HG02759 (cell line): ENCODE measurements around the gene CELF4.
"Not testable (repeated sequence)": the region's sequence is repeated elsewhere in the genome, so short reads cannot be mapped to it uniquely, and the experiment has no call there.

Experiments
- ATAC-seq: cut with Tn5 transposase; IDR thresholded peaks from one replicate; pipeline ENCODE4 v1.9.1; 2021; ENCODE audit warnings: mild to moderate bottlenecking, moderate library complexity; ENCODE audit not compliant: unreplicated experiment

The CELF4 gene

DNA sequence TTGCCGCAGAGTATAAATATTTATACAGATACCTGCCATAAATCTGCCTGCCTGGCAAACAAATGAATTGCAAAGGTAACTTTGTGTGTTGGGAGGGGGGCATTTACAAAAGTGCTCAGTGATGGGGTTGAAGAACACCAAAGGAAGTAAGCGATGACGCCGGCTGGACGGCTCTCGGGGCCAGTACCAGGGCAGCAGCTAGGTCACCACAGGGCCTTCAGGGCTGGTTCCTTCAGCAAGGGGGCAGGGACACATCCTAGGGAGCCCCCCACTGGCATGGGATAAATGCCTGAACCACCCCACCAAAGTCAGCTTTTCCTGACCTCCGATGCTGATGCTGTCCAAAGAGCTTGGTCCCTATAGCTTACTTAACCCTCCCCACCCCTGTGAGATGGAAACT lies 190.4 kb downstream of the CELF4 start:
- no peak for ATAC-seq

GRCh38 chr18:37368110-37368954 lies 197.3 kb downstream of the CELF4 start:
- ATAC-seq, result no peak

DNA sequence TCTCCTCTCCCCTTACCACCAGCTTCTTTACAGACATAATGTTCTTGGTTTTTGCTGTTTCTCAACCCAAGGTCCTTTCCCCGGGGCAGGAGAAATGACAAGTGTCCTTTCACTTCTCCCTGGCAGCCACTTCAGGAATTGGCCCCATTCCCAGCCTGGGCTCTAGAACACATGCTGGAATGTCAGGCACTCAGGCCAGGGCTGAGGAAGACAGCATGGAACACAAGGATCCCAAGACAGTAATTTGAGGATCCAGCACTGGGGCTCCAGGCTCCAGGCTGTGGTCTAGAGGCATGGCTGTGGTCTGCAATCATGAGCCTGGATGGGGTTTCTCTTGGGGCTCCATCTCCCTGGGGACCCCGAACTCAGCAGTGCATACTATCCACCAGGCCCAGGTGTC lies 201.4 kb downstream of the CELF4 start:
- no peak for ATAC-seq

- no peak for ATAC-seq
Observed at GRCh38 chr18:37362158-37362890, 203.3 kb downstream of the CELF4 start.

DNA sequence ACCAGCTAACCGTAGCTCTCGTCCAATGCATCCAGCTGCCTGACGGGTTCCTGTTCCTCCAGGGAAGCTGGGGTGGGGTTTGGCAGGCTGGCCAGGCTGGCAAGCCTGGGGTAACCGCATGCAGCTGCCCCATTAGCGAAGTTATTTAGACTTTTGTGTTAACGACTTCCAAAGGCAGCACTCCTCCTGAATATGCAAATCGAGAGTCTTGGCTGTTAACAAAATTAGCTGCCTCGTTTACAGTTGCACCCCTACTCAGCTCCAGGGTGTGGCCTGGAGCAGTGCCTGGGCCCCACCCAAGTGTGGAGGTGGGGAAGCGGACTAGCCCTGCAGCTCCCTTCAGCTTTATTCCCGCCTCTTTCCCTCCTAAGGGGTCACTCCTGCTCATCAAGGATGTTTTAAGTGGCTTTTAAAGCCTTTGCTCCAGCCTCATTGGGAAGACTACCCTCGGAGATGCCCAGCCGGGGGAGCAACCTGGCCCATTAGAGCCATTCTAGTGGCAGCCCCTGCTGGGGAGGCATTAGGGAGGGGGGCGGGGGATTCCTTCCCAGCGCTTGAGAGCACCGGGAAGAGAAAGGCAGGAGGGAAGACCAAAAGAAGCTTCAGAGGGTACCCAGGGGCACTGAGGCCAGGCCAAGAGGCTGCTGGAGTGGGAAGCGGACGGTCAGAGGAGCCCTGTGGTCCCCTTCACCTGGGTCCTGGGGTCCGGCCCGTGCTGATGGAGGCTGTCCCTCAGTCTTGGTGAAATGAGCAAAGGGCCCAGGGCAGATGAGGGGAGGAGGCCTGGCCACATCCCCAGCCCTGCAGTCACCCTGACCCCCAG lies 204.1 kb downstream of the CELF4 start:
- ATAC-seq, result no peak

GRCh38 chr18:37358061-37358460 lies 207.5 kb downstream of the CELF4 start:
- not testable (repeated sequence) for ATAC-seq

- ATAC-seq, result no peak
Observed at GRCh38 chr18:37355772-37356171, 209.8 kb downstream of the CELF4 start.

DNA sequence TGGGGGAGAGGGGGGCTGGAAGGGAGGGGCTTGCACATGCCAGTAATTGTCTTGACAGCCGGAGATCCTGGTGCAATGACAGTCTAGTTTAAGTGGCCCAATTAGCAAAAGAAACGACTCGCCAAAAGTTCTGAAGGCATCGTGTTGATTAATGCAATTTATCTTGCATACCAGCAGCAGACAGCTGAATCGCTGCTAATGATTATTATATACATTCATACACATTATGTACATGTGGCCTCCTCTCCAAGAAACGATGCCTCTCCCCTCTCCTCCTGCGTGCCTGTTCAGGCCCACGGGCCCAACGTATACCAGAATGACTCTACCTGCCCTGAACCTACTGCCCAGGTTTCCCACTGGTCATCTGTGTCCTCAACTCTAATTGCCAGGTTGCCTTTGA lies 214.5 kb downstream of the CELF4 start:
- ATAC-seq, result no peak

DNA sequence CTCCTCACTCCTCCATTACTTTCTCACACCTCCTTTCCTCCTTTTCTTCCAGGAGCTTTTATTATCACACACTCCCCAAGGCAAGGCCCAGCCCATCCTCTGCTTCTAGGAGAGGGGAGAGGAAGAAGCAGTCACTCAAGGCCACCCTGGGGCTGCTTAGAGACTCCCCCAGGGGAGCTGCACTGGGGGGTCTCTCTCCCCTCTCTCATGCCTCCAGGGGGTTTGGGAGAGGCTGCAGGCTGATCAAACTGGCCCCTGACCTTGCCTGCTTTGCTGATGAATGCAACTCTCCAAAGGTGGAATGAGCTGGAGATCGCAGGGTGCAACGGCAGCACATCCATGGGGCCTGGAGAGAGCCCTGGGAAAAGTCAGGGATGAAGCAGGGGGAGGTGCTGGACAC lies 216.9 kb downstream of the CELF4 start:
- ATAC-seq, result no peak

GRCh38 chr18:37346048-37346447 lies 219.6 kb downstream of the CELF4 start:
- no peak for ATAC-seq

- no peak for ATAC-seq
Observed at GRCh38 chr18:37343542-37343851, 222.1 kb downstream of the CELF4 start.

DNA sequence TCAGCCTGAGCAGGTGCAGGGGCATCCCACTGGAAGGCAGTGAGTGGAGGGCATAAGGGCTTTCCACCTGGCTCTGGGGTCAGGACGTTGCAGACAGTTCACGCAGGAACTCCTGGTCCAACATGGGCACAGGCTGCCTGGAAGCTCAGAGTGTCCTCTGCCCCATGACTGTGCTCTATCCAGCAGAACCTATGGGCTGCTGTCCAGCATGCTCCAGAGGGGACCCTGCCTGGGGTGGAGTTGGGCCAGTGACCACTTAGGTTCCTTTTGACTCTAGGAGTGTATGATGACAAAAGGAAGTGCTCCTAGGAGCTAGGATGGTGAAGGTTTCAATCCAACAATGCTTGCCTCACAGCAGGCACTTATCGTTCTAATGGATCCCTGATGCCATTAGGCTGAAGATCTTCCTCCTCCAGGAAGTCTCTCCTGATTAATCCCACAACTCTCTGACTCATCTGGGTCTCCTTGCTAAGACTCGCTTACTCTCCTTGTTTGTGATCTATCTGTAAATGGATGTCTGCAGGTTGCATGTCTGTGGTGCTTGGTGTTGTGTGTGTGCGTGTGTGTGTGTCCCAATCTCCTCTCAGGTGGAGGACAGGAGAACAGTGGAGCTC lies 224.0 kb downstream of the CELF4 start:
- no peak for ATAC-seq

- ATAC-seq, result no peak
Observed at GRCh38 chr18:37341016-37341415, 224.6 kb downstream of the CELF4 start.

- no peak for ATAC-seq
Observed at GRCh38 chr18:37339701-37340215, 225.8 kb downstream of the CELF4 start.

DNA sequence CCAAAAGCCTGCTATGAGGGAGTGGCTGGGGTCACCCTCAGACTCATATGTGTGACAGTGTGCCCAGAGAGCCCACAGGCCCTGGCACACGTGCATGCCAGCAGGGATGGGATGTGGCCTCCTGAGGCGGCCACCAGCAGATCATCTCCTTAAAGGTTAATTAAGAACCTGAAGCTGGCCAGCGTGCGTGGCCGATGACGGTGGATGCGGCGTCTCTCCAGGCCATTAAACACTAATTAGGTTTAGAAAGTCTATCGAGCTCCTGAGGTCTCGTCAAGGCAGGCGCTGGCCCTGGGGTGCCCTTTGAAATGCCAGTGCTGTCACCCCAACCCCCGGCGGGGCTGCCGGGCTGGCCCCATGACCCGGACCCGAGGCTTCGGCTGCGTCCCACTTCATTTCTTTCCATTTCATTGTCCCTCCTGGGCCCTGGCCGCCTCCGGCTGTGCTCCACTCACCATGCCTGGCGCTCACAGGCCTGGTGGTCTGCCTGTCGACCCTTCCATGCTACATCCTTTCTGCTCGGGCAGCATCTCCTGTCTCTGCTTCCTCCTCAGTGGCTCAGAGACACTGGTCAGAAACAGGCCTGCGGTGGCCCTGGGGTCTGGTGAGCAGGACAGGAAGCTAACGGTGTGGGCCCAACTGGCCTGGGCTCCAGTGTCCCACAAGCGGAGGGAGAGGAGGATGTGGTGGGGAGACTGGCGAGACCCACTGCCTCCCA lies 228.9 kb downstream of the CELF4 start:
- no peak for ATAC-seq

- no peak for ATAC-seq
Observed at GRCh38 chr18:37335409-37335736, 230.2 kb downstream of the CELF4 start.

DNA sequence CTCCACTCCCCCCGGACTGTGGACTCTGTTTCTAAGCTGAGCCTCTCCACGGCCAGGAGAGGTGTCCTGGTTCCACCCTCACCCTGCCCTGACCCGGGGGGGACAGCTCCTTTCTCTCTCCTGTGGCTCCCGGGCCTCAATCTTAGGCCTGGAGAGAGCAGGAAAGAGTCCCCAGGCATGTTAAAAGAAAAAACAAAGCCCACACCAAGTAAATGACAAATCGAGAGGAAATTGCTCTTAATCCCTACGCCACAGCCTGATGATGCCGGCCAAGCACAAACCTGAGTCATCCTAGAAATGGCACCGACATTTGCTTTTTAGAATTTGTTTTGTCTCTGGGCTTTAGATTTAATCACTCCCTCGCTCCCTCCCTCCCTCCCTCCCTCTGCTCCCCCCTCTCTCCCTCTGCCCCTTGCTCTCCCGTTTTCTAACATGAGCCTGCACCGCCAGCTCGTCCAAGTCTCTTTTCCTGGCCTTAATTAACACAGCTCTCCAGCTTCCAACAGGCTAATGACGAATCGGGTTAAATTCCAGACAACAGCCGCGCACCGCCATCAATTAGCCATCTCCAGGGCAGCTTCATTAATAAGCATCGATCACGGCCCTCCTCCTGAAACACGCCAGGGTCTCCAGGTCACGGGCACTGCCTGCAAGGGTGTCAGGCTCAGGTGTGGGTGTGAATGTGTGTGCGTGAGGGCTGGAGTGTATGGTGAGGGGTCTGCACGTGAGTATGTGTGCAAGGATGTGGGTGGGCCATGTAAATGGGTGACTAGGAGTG lies 230.8 kb downstream of the CELF4 start:
- ATAC-seq, result no peak

DNA sequence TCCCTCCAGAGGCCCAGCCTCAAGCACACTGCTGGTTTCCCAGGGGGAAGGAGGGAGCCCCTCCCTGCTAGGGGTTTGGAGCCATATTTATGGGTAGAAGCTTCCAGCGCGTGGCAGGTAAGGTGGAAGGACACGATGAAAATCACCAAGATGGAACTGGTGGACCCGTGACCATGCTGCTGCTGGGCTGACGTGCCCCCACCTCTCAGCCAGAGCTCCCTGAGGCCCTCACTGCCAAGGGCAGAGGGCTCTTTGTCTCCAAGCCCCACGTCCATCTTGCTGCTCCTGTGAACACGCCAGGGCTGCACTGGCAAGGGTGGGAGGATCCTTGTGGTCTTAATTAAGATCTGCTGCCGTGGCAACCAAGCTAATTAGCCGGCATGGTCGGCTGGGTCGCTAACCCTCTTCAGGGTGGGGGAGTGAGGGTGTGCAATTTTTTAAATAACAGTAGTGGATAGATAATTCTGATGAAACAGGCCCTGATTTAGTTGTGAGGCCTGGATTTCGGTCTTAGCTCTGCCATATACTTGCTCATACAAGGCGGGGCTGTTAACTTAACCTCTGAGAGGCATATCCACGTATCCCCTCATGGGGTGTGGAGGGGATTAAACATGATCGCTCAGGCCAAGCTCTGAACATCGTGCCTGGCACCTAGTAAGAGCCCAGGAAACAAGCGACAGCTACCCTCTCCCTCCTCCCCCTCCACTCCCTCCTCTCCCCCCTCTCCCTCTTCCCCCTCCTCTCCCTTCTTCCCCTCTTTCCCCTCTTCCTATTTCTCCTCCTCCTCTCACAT lies 232.8 kb downstream of the CELF4 start:
- ATAC-seq, result no peak

DNA sequence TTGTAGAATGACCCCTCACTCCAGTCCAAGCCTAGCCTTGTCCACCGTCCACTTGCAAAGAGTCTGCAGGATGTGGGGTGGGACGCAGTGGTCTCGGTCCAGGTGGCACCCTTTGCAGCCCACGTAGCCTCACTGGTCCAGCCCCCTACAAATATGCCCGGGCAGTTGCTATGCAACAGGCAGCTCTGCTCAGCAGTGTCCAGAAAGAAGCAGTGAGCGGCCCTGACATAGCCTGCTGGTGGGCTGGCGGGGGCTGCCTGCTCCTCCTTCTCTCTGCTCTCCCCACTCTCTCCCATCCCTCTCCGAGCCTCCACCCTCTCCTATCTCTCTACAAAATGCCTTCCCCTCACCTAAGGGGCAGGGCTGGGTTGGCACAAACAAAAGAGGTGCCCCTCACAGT lies 233.4 kb downstream of the CELF4 start:
- no peak for ATAC-seq
